ENCODE data around the gene MAP3K13. TPM values are rescaled to one million over a fixed set of nuclear protein-coding genes. Genes with fewer than 3 reads are reported as not detected.

The MAP3K13 gene
- total and polyA plus RNA-seq, 11 donors: 4.8 to 18.5 (median 11.0) TPM

- ATAC-seq (no peak), DNase-seq (no peak)
- no peaks in the 10 kb centered on the region for H3K27me3 ChIP-seq
- no peaks in the 10 kb centered on the region for H3K9me3 ChIP-seq
- H3K4me1 ChIP-seq: no peaks in the 10 kb centered on the region
- no peak overlapping the region for H3K27ac ChIP-seq
- H3K36me3 ChIP-seq: no peaks in the 10 kb centered on the region
- no peak overlapping the region for H3K4me3 ChIP-seq
- TF ChIP-seq POLR2A (IDR thresholded peaks at IDR 0.05): no peak
- TF ChIP-seq CTCF (IDR thresholded peaks at IDR 0.05): no peak
- WGBS, 4 donors: 88 to 97% (median 93%) methylated on average over 5 of the region's 5 CpGs
- intact Hi-C loops (cut with DNase I): loop anchor here in 5 of 10 donors (5.0 to 10.0 kb wide), 3 partner anchors 202 to 224 kb away; partner anchors contain the start of gene LIPH (in 2 of the 5)
Observed at GRCh38 chr3:185353225-185353624, 9.7 kb upstream of the MAP3K13 start.

- TF ChIP-seq CTCF (IDR thresholded peaks at IDR 0.05): peak; percentile 46 to 67 (median 56)
- TF ChIP-seq POLR2A (IDR thresholded peaks at IDR 0.05): no peak
- H3K36me3 ChIP-seq: no peaks in the 10 kb centered on the region
- H3K4me1 ChIP-seq: no peaks in the 10 kb centered on the region
- intact Hi-C loops (cut with DNase I): loop anchor here in 5 of 10 donors (5.0 to 10.0 kb wide), 3 partner anchors 201 to 223 kb away; partner anchors contain the start of gene LIPH (in 2 of the 5)
- WGBS, 4 donors: 39 to 46% (median 43%) methylated on average over 12 to 13 of the region's 13 CpGs
- H3K9me3 ChIP-seq: no peaks in the 10 kb centered on the region
- DNase-seq (peak in 4 of 5 donors; percentile 32 to 55 (median 44)), ATAC-seq (peak; percentile 42 to 90 (median 82))
- H3K27me3 ChIP-seq: no peaks in the 10 kb centered on the region
- no peak overlapping the region for H3K27ac ChIP-seq
- H3K4me3 ChIP-seq: no peak overlapping the region
Observed at GRCh38 chr3:185353823-185354614, 8.9 kb upstream of the MAP3K13 start.

GRCh38 chr3:185356499-185356898 is 6.4 kb upstream of the MAP3K13 start:
- intact Hi-C loops (cut with DNase I): loop anchor here in 2 of 10 donors (10.0 kb wide), 1 partner anchor 198 kb away; the partner anchor contains the start of gene LIPH (in 2 of the 2)
- H3K4me3 ChIP-seq: no peak overlapping the region
- TF ChIP-seq POLR2A (IDR thresholded peaks at IDR 0.05) (no peak), CTCF (IDR thresholded peaks at IDR 0.05) (no peak)
- WGBS, 4 donors: 76 to 82% (median 79%) methylated on average over 5 of the region's 5 CpGs
- H3K27ac ChIP-seq: no peak overlapping the region
- DNase-seq (no peak), ATAC-seq (no peak)
- no peaks in the 10 kb centered on the region for H3K27me3 ChIP-seq
- H3K9me3 ChIP-seq: no peaks in the 10 kb centered on the region
- H3K4me1 ChIP-seq: no peaks in the 10 kb centered on the region
- H3K36me3 ChIP-seq: no peaks in the 10 kb centered on the region

- no peak for ATAC-seq
- intact Hi-C loops (cut with DNase I): loop anchor here in 3 of 10 donors (5.0 to 10.0 kb wide), 3 partner anchors 133 to 220 kb away; partner anchors contain the start of genes LIPH (in 1 of the 3) and TMEM41A (in 1 of the 3)
Observed at GRCh38 chr3:185361920-185362319, 1.0 kb upstream of the MAP3K13 start.

More at GRCh38 chr3:185361920-185362319, 1.0 kb upstream of the MAP3K13 start:
- Histone ChIP-seq H3K36me3 (no peaks in the 10 kb centered on the region), H3K27me3 (peaks cover 0 to 11% (median 0%) of the 10 kb centered on the region in 9 donors), H3K9me3 (no peaks in the 10 kb centered on the region), H3K4me1 (peaks cover 0 to 11% (median 5%) of the 10 kb centered on the region in 12 donors), H3K27ac (no peak overlapping the region), H3K4me3 (no peak overlapping the region)
- TF ChIP-seq POLR2A (IDR thresholded peaks at IDR 0.05) (no peak), CTCF (IDR thresholded peaks at IDR 0.05) (no peak)
- DNase-seq: no peak
- WGBS, 4 donors: 89 to 96% (median 94%) methylated on average over 2 of the region's 2 CpGs
